Stimulated activated CD8-positive, alpha-beta memory T cell treated with anti-CD3 and anti-CD28 coated beads, Interleukin-12 subunit alpha, Interleukin-12 subunit beta, amount 100 ng/mL, for 24 hours (primary cell): ENCODE results near the gene RESF1.

Experiments used
- DNase-seq: peaks from one replicate; pipeline ENCODE4 v3.0.0-alpha.2; 2020; ENCODE audit errors: extremely low read depth

The RESF1 gene

DNA sequence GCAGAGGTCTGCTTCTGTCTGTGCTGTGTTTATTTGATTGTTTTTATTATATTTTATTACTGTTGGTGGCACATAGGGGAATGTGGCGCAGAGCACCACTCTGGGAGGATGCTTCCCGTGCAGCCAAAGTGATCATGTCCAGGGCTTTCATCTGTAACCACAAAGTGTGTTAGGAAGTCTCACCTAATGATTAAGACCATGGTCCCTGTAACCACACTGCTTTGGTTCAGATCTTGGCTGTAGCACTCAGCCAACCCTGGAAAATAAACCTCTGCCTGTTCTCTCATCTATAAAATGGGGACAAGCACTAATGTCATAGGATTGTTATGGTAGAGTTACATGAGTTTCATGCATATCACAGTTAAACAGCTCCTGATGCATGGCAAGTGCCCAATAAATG, 1.9 kb downstream of the RESF1 start:
- DNase-seq = no peak

DNA sequence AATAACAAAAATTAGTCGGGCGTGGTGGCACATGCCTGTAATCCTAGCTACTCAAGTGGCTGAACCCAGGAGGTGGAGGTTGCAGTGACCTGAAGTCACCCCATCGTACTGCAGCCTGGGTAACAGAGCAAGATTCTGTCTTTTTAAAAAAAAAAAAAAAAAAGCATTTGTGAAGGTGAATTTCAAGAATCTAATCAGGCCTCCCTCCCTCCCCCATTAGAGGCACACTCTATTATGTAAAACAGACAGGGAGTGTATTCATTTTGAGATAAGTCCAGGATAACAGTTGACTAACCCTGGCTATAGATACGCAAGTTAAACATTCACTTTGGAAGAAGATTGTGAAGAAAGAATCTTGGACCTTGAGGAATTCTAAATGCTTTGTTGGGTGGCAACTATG, 2.9 kb downstream of the RESF1 start:
- no peak for DNase-seq

DNA sequence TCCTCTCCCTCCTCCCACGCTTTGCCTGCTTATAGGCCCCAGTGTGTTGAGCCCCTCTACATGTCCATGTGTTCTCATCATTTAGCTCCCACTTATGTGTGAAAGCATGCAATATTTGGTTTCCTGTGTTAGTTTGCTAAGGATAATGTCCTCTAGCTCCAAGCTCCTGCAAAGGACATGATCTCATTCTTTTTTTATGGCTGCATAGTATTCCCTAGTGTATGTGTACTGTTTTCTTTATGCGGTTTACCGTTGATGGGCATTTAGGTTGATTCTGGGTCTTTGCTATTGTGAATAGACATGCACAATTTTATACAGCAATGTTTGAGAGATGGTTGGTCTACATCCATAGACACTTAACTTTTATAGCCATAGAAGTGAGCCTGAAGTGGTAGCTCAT, 5.1 kb downstream of the RESF1 start:
- no peak for DNase-seq

DNA sequence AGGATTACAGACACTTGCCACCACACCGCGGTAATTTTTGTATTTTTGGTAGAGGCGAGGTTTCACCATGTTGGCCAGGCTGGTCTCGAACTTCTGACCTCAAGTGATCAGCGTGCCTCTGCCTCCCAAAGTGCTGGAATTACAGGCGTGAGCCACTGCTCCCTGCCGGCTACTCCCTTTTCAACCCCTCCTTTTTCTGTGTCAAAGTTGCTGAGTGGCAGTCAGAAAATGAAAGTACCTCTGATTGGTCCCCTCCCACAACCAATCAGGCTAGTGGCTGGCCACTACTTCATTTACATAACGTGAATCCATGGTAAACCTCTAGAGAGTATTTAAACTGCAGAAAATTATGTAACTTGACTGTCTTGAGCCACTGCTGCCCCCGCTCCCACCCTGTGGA, 5.9 kb downstream of the RESF1 start:
- no peak for DNase-seq

DNA sequence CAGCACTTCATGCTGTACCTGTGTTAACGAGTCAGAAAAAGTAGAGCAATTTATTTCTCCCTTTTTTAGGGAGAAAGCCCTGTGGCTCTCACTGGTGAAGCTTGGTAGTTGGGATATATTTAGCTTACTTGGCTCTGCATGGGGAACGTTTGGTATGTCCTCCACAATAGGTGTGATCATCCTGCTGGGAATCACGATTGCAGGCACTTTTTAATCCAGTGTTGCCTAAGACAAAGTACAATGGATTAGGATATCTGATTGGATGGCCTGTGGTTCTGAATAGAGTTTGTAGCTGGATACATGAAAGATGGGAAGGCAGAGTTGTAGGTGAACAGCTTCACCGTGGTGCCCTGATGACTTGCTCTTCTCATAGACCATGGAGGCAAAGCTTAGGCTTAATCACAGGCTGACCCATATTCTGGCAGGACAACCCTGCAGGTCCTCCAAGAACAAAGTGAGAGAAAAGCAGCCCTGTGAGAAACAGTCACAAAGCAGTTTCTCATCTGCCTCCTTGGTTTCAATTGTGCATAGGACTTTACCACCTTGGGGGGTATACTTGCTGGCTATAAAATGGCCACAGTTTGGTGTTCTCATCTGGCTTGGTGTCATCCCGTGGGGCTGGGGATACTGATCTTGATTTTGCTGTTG, 7.5 kb downstream of the RESF1 start:
- no peak for DNase-seq

DNA sequence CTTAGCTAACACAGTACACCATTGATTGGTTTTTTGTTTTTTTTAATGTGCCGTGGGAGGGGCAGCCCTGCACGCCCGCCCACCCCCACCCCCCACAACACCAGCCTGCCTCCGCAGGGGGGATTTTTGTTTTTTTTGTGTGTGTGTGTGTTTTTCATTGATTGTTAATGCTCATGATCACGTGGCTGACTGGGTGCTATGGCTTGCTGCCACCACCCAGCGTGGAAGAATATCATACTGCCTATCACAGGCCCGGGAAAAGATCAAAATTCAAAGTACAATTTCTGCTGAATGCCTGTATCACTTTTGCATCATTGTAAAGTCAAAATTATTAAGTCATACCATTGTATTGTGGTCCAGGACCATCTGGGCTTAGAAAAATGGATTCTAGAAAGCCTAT, 8.3 kb downstream of the RESF1 start:
- no peak for DNase-seq

DNA sequence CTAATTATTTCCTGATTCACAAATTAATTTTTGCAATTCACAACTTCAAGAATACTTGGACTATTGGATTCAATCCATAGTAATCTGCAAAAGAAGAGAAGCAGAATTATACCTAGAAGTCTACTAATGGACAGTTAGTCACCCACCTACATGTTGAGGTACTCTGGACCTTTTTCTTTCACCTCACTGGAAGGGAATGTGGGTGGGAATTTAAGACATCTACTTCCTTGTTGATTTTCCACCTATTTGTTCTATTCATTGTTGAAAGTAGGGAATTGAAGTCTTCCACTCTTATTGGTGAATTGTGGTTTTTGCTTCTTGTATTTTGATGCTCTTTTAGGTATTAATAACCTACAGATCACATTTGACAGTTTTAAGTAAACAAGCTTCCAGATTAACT, 11.0 kb downstream of the RESF1 start:
- DNase-seq = no peak

DNA sequence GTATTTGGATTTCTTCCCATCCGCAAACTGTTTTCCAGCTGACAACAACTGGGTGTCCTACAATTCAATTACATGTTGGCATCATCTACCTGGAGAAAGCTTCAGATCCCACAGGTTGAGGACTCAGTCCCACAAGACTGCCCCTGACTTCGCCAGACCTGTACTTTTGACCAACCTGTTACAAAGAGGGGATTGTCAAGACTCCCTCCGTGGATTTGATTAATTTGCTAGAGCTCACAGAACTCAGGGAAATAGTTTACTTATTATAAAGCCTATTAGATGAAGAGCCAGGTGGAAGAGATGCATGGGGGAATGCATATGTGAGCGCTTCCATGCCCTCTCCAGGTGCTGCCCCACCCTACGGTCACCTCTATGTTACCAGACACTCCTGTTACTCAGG, 14.6 kb downstream of the RESF1 start:
- DNase-seq = no peak

DNA sequence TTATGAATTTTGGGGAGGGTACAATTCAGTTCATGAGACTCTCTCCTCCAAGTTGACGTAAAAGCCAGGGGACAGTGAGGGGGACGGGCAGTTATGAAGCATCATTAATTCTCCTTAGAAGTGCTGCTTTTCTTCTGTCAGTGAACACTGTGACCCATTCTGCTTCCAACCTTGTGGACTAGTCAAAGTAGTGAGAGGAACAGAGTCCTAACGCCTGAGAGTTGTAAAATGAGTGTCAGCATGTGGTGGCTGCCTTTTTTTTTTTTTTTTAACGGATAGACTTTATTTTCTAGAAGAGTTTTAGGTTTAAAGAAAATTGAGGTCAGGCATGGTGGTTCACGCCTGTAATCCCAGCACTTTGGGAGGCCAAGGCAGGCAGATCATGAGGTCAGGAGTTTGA, 15.5 kb downstream of the RESF1 start:
- no peak for DNase-seq

DNA sequence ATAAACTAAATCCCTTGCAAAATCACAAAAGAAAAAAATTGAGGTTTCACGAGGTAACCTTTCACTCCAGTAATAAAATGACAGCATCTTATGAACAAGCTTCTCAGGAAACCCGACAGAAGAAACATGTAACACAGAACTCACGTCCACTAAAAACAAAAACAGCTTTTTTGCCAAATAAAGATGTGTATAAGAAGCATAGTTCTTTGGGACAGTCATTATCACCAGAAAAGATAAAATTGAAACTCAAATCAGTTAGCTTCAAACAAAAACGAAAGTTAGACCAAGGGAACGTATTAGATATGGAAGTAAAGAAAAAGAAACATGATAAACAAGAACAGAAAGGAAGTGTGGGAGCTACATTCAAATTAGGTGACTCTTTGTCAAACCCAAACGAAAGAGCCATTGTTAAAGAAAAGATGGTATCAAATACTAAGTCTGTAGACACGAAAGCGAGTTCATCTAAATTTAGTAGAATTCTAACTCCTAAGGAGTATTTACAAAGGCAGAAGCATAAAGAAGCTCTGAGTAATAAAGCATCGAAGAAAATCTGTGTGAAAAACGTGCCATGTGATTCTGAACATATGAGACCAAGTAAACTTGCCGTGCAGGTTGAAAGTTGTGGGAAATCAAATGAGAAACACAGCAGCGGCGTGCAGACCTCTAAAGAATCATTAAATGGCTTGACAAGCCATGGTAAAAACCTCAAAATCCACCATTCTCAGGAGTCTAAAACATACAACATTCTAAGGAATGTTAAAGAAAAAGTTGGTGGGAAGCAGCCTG, 25.8 kb downstream of the RESF1 start:
- DNase-seq = no peak

DNA sequence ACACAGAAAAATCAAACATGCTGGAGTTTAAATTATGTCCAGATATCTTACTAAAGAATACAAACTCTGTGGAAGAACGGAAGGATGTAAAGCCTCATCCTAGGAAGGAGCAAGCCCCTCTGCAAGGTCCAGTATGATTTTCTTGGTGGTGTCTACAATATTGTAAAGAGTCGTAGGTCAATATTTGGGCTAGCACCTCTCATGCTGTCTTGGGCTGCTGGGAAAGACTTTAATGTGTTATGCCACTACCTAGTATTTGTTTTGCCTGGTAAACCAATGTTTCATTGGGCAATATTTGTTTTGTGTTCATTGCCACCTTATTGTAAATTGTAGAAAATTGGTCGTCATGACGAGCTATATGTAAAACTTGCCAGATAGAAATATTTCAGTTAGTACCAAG, 26.6 kb downstream of the RESF1 start:
- no peak for DNase-seq

DNA sequence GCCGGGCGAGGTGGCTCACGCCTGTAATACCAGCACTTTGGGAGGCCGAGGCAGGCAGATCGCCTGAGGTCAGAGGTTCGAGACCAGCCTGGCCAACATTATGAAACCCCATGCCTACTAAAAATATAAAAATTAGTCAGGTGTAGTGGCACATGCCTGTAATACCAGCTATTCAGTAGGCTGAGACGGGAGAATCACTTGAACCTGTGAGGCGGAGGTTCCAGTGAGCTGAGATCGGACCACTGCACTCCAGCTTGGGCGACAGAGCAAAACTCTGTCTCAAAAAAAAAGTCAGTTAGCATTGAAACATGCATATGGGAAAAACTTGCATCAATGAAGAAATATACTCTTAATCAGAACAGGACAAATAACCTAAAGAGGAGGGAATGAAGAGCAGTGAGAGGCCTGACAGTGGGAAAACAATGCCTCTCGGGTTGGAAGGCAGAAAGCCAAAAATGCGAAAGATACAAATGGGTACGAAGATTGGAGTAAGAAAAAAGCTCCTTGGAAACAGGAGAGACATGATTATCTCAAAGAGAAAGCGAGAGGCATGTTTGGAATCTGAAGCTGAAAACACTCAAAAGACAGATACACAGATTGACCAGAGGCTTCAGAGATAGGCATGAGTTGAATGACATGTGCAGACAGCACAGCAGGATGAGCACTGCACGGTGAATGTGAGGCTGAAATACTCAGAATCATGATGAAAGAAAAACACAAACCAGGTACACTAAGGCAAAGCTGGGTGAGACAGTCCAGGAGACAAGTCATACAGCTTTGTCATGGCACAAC, 30.6 kb downstream of the RESF1 start:
- DNase-seq = no peak

DNA sequence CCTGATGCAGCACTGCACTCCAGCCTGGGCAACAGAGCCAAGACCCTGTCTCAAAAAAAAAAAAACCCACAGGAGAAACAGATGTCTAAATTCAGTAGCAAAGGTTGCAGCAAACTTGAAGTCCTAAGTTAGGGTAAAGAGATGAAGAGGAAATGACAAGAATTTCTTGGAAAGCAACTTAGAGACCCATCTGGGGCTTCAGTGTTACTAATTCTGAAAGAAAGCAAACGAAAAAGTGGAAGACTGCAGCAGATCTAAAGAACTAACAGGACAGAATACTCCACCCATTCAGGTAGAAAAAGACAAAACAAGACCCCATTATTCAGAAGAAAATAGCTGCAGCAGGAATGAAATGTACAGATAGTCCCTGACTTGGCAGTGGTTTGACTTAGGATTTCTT, 31.9 kb downstream of the RESF1 start:
- no peak for DNase-seq

DNA sequence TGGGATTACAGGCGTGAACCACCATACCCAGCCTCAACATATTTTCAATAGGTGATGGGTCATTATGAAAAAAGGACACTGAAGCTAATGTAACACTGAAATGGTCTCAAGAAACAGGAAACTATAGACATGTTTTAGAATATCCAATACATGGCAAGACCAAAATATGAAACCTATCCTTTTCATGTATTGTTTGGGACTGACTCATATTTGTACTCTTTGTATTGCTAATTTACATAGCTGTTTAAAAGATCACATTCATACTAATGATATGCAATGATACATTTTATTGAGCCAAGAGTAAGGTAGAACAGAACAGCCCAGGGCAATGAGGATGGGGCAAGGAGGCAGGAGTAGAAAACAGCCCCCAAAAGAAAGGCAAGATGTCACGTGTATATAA, 32.6 kb downstream of the RESF1 start:
- DNase-seq = no peak

DNA sequence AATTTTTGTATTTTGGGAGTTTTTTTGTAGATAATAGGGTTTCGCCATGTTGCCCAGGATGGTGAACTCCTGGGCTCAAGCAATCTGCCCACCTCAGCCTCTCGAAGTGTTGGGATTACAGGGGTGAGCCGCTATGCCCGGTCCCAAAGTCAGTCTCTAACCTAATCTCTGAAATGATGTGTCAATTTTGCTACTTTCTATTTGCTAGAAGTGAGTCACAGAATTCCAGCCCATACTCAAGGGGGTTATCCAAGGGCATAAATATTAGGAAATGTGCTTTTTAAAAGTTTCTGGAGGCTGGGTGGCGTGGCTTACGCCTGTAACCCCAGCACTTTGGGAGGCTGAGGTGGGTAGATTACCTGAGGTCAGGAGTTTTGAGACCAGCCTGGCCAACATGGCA, 40.5 kb downstream of the RESF1 start:
- DNase-seq = no peak

DNA sequence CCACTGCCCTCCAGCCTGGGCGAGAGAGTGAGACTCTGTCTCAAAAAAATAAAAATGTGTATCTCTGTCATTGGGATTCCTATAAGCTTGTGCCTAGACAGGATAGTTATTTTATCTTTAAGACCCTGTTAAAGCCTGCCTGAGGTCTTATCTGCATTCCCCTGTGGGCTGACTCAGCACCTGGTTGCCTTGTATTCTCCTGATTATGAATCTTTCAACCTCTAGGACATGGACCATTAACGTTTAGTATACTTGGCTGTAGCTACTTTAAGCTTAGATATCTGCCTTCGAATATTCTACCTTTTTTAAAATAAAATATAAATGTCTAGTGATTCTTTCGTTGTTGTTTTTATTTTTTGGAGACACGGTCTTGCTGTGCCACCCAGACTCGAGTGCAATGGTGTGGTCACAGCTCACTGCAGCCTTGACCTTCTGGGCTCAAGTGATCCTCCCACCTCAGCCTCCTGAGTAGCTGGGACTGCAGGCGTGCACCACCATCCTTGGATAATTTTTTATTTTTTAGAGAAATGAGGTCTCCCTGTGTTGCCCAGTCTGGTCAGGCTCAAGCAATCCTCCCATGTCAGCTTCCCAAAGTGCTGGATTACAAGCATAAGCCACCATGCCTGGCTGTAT, 41.3 kb downstream of the RESF1 start:
- no peak for DNase-seq

DNA sequence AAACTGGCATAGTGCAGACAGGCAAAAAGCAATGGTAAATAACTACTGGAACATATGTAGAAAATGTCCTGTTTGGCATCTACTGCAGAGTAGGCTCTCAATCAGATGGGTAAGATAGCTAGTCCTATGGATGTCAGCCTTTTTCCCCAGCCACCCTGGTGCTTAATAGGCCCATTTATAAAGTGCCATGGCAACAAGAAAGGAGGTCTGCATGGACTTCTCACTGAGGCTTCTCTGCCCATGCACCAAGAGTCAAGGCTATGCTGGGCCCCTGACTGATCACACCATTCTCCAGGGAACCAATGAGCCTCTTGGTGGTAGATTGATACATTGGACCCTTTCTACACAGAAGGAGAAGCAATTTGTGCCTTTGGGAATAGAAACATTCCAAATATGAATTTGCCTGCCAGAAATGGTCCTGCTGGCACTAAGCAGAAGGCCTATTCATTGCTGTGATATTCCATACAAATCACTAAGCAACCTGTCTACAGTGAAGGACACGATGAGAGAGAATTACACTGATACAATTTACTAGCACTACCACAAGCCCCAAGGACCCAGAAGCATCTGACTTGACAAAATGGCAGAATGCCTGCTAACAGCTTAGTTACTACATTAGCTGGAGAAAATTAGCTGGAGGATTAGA, 43.8 kb downstream of the RESF1 start:
- no peak for DNase-seq

DNA sequence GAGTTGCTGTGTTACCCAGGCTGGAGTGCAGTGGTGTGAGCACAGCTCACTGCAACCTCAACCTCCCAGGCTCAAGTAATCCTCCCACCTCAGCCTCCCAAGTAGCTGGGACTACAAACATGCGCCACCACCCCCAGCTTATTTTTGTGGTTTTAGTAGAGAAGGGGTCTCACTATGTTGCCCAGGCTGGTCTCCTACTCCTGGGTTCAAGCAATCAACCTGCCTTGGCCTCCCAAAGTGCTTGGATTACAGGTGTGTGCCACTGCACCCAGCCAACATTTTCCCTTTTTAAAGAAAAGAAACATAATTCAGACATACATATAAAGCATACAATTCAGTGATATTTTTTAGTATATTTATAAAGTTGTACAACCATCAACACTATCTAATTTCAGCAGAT, 44.4 kb downstream of the RESF1 start:
- DNase-seq = no peak

DNA sequence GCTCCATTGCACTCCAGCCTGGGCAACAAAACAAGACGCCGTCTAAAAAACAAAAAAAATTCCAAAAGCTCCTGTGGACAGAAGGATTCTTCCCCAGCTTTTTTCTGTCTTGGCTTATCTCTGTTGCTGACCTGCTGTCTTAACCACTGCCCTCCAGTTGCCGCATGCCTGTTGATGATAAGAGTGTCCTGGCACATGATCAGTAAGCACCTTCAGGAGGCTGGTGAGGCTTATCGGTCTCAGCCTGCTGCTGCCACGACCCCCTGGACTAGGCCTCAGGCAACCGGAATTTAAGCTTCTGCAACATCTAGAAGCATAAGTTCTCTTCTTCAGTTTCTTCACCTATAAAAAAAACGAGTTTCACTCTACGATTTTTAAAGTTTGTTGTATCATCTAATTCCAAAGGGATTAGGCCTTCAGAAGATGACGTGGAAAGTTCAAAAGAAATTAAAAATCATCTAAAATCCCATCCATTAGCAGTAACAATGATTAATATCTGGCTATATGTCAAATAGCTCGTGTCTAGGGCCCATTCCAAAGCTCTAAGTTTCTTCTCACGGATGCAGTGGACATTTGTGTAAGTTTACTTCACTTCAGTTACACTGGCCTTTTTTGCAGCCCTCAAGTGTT, 46.4 kb downstream of the RESF1 start:
- no peak for DNase-seq
